ENCODE measurements around the gene MOXD1.

- TF ChIP-seq CTCF (IDR thresholded peaks at IDR 0.05) (no peak), POLR2A (IDR thresholded peaks at IDR 0.05) (no peak)
Measured at GRCh38 chr6:132382630-132383175, 18.6 kb downstream of the MOXD1 start.

Data from thyroid gland (tissue), 4 donors.